ENCODE measurements around the gene NTS. TPM values are rescaled to one million over a fixed set of nuclear protein-coding genes. Genes with fewer than 3 reads are reported as not detected.

Gene NTS
- polyA plus RNA-seq, 1 donor from 2014 or later: not detected

GRCh38 chr12:85866986-85867776 is 6.9 kb upstream of the NTS start:
- Mint-ChIP-seq H3K36me3 (no peaks in the 10 kb centered on the region), H3K27ac (no peak overlapping the region), H3K4me1 (no peaks in the 10 kb centered on the region), H3K4me3 (no peak overlapping the region), H3K9me3 (peaks cover 0 to 2% (median 0%) of the 10 kb centered on the region in 3 donors), H3K27me3 (peaks cover 11% of the 10 kb centered on the region)

DNA sequence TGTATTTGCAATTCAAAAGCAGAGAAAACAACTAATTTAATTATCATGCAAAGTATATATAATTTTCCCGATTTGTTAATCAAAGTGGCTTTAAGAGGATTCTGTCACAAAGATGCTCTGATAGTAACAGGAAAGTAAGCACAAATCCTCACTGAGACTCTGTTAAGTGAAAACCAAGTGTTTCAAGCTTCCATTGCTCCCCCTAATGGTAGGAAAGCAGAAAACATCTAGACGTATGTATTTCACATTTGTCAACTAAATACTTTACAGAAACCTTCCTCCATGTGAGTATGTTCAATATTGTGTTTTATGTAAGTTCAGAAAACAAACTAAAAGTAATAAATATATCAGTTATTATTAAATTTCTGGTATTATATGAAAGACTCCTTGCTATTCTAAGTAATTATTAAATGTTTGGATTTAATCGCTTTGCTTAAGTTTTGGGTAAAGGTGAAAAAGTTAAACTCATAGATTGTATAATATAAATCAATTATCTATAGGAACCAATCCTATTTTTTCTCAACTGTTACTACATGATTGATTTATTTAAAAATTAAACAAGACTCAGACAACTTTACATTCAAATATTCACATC is 1.5 kb upstream of the NTS start:
- no peak overlapping the region for H3K27ac Mint-ChIP-seq
- H3K4me3 Mint-ChIP-seq: no peak overlapping the region
- H3K4me1 Mint-ChIP-seq: no peaks in the 10 kb centered on the region
- no peaks in the 10 kb centered on the region for H3K9me3 Mint-ChIP-seq
- peaks cover 7% of the 10 kb centered on the region for H3K27me3 Mint-ChIP-seq
- no peaks in the 10 kb centered on the region for H3K36me3 Mint-ChIP-seq

GRCh38 chr12:85877459-85877858 is 3.4 kb downstream of the NTS start:
- H3K27ac Mint-ChIP-seq: no peak overlapping the region
- H3K4me3 Mint-ChIP-seq: no peak overlapping the region
- H3K27me3 Mint-ChIP-seq: no peaks in the 10 kb centered on the region
- no peaks in the 10 kb centered on the region for H3K9me3 Mint-ChIP-seq
- H3K4me1 Mint-ChIP-seq: no peaks in the 10 kb centered on the region
- H3K36me3 Mint-ChIP-seq: no peaks in the 10 kb centered on the region

DNA sequence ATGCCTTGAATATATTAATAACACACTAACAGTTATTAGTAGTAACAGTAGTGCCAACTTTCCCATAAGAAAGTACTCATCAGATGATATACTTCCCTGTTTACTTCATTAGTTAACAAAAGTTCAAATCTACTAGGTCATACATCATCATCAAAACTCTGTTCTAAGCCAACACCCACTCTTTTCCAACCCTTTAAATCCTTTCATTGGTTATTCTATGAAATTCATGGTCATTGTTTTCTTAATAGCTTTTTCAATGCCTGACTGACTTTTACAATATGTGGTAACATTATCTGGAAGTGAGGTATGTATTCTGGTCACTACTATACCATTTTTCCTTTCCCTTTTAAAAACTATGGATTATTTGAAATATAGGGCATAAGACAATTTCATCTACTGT is 9.7 kb downstream of the NTS start:
- Mint-ChIP-seq H3K9me3 (peaks cover 0 to 1% (median 0%) of the 10 kb centered on the region in 3 donors), H3K27ac (no peak overlapping the region), H3K27me3 (no peaks in the 10 kb centered on the region), H3K4me3 (no peak overlapping the region), H3K36me3 (no peaks in the 10 kb centered on the region), H3K4me1 (no peaks in the 10 kb centered on the region)

GRCh38 chr12:85894653-85895052 is 20.6 kb downstream of the NTS start:
- Mint-ChIP-seq H3K27ac (no peak overlapping the region), H3K4me3 (no peak overlapping the region), H3K27me3 (no peaks in the 10 kb centered on the region), H3K4me1 (no peaks in the 10 kb centered on the region), H3K36me3 (no peaks in the 10 kb centered on the region), H3K9me3 (no peaks in the 10 kb centered on the region)

DNA sequence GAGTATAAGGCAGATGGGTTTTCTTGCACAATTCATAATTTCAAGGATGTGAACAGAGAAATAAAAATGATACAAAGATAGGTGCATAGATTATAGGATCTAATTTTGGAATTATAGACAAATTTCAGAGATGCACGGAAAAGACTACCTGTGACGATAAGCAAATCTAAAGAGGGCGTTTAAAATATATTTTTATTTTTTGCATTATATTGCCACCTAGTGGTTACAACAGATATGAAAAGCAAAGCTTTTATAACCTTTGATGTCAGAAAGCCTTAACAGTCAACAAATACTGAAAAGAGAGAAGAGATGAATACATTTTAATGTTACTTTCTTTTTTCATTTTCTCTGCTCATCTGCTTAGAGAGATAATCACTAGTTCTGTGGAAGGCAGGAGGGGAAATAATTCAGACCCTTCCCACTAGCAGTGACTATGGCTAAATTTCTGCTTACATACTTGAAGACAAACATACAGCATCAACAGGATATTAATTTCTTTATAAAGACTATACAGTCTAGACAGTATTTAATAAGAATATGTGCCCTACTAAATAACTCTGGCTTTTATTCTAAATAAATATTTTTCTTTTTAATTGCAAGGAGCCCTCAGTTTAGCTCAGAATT is 46.3 kb downstream of the NTS start:
- H3K4me3 Mint-ChIP-seq: no peak overlapping the region
- no peaks in the 10 kb centered on the region for H3K9me3 Mint-ChIP-seq
- H3K36me3 Mint-ChIP-seq: no peaks in the 10 kb centered on the region
- H3K27me3 Mint-ChIP-seq: no peaks in the 10 kb centered on the region
- no peak overlapping the region for H3K27ac Mint-ChIP-seq
- peaks cover 0 to 1% (median 0%) of the 10 kb centered on the region in 3 donors for H3K4me1 Mint-ChIP-seq

- Mint-ChIP-seq H3K4me3 (no peak overlapping the region), H3K4me1 (peaks cover 0 to 1% (median 0%) of the 10 kb centered on the region in 3 donors), H3K27ac (no peak overlapping the region), H3K27me3 (no peaks in the 10 kb centered on the region), H3K36me3 (no peaks in the 10 kb centered on the region), H3K9me3 (no peaks in the 10 kb centered on the region)
These were observed 49.8 kb downstream of the NTS start for GRCh38 chr12:85923767-85924331.

GRCh38 chr12:85927166-85927565 is 53.1 kb downstream of the NTS start:
- H3K27me3 Mint-ChIP-seq: no peaks in the 10 kb centered on the region
- H3K9me3 Mint-ChIP-seq: no peaks in the 10 kb centered on the region
- H3K4me1 Mint-ChIP-seq: no peaks in the 10 kb centered on the region
- H3K4me3 Mint-ChIP-seq: no peak overlapping the region
- H3K36me3 Mint-ChIP-seq: no peaks in the 10 kb centered on the region
- no peak overlapping the region for H3K27ac Mint-ChIP-seq

Other genes starting within 250 kb of the NTS start
- not detected for gene RASSF9, start 37.9 kb upstream of the NTS start, polyA plus RNA-seq